HG02970 (cell line): Measurements from ENCODE around the gene ERCC5.

Experiments used
- ATAC-seq: cut with Tn5 transposase; IDR thresholded peaks from one replicate; pipeline ENCODE4 v1.9.1; 2021; ENCODE audit warnings: mild to moderate bottlenecking, moderate library complexity, moderate number of reproducible peaks; ENCODE audit not compliant: unreplicated experiment, low FRiP score

Gene ERCC5

DNA sequence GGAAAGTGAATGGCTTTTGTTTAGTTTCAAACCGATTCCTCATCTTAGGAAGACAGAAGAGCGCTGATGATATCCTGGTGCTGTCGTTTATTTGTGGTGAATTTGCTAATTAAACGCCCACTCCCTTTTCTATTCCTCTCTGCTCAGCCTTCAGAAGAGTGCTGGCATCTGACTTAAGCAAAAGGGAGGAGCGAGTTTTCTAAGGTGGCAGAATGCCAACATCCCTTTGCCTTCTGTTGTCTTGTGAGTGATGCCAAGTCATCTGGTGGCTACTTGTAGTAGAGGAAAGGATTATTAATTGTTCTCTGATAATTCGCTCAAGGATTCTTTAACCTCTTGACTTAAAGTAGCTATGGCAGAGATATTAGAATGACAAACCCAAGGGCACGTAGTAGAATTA, 68.1 kb downstream of the ERCC5 start:
- no peak for ATAC-seq

DNA sequence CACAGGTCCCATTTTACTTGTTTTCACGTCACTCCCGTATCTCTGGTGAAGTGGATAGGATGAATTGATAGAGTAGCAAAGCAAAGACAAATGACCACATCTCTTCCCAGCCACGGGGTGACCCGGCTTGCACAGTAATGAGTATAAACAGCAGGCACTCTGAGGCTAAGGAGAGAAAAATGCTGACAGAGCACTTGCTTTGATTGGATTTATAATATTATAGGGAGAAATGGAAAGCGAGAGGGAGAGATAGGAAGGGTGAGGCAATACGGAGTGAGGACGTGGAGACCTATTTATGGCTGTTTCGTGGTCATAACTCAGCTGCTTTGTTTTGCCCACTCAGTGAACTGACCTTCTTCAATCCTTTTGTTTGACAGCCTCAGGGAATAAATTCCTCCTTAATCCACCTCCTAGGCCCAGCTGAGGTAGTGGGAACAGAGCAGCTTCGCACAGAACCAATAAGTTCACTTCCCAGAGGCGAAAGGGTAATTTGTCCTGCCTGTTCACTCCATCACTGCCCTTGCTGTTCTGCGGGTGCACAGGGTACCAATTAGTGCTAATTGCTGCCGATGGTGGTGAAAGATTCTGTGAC, 68.6 kb downstream of the ERCC5 start:
- ATAC-seq = no peak

DNA sequence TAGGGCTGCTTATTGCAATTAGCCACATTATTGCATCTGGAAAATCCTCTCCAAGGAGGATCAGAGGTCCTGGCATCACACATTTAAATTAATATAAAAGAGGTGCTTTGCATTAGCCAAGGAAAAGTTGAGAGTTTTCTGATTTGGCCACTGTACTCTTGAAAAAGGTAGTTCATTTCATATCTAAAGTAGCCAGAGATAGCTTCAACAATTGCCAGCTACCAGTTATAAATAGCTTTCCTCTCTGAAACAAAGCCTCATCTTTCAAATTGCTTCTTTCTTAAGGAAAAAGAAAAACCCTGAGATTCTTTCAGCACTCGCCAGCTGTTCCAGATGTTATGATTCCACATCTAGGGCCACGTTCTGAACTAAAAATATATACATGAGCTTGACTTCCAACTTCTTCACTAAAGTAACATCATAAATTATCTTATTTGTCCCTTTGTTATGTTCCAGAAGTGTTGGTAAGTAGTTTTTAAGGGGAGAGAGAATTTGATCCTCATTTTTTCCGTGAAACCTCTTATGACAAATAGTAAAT, 69.6 kb downstream of the ERCC5 start:
- no peak for ATAC-seq

DNA sequence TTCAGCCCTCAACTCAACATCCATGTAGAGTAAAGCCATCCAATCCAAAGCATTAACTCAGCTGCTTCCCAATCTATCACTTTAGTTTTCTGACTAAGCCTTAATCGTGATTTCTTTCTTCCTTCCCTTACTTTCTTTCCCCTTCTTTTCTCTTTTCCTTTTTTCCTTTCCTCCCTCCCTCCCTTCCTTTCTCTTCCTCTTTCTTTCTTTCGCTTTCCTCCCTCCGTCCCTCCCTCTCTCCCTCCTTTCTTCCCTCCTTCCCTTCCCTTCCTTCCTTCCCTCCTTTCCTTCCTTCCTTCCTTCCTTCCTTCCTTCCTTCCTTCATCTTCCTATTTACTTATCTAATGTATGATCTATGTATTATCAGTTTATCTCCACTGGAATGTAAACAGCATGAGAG, 71.2 kb downstream of the ERCC5 start:
- ATAC-seq = no peak

DNA sequence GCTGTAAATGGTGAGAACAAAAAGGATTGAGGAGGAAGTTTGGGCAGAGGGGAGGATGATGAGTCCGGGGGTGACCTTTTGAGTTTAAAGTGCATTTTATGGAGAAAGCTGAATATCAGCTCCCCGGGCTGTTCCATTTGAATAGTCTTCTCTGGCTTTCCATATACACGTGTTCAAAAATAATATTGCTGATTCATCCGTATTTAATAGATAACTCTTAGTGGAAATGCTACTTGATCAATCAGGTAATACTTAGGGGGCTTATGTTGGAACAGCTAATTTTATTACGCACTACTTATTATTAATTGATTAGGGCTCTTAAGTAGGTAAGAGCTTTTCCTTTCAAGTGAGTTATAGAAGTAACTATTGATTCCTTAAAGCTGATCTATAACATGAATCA, 76.4 kb downstream of the ERCC5 start:
- no peak for ATAC-seq
